GM23338 (cell line): ENCODE data around the gene FURIN. TPM values are rescaled to one million over a fixed set of nuclear protein-coding genes. Genes with fewer than 3 reads are reported as not detected.
"Not testable (repeated sequence)": the region's sequence is repeated elsewhere in the genome, so short reads cannot be mapped to it uniquely, and the experiment has no call there.

Source experiments
- ATAC-seq: fragments of 200-7000 bp; cut with Tn5 transposase; 3 replicates; pipeline ENCODE4 v1.9.1; 2020
- DNase-seq: peaks from one replicate; pipeline ENCODE4 v3.0.0-alpha.2; 2015; ENCODE audit warnings: low spot score
- H2AFZ ChIP-seq: fragments of 200-600 bp; sonication (generic); 2 replicates; pipeline ENCODE4 v1.8.0; 2016; ENCODE audit warnings: antibody characterized with exemption, mild to moderate bottlenecking, moderate library complexity
- H3F3A ChIP-seq: fragments of 200-600 bp; sonication (generic); replicated peaks from 2 replicates; pipeline ENCODE4 v1.8.0; 2017; ENCODE audit warnings: antibody characterized with exemption, mixed run types, low read depth
- H3K27ac ChIP-seq: fragments of 200-600 bp; sonication (generic); 2 replicates; pipeline ENCODE4 v1.6.1; 2016; ENCODE audit warnings: low read depth
- H3K27me3 ChIP-seq: fragments of 200-600 bp; sonication (generic); 2 replicates; pipeline ENCODE4 v1.8.0; 2016; ENCODE audit warnings: mild to moderate bottlenecking, mixed run types, moderate library complexity; ENCODE audit not compliant: insufficient read depth
- H3K36me3 ChIP-seq: fragments of 200-600 bp; sonication (generic); 2 replicates; pipeline ENCODE4 v1.8.0; 2016; ENCODE audit warnings: mild to moderate bottlenecking; ENCODE audit not compliant: insufficient read depth
- H3K4me1 ChIP-seq: fragments of 200-600 bp; sonication (generic); 2 replicates; pipeline ENCODE4 v1.8.0; 2016; ENCODE audit warnings: mild to moderate bottlenecking, moderate library complexity; ENCODE audit not compliant: insufficient read depth
- H3K4me2 ChIP-seq: fragments of 200-600 bp; sonication (generic); 2 replicates; pipeline ENCODE4 v1.7.1; 2017; ENCODE audit warnings: mixed run types
- H3K4me3 ChIP-seq: fragments of 200-600 bp; sonication (generic); 2 replicates; pipeline ENCODE4 v1.6.1; 2016; ENCODE audit warnings: mixed run types
- H3K79me2 ChIP-seq: fragments of 200-600 bp; sonication (generic); replicated peaks from 2 replicates; pipeline ENCODE4 v1.8.0; 2017; ENCODE audit warnings: mild to moderate bottlenecking; ENCODE audit not compliant: insufficient read depth
- H3K9me2 ChIP-seq: fragments of 200-600 bp; sonication (generic); 2 replicates; pipeline ENCODE4 v1.8.0; 2017; ENCODE audit not compliant: insufficient read depth
- H4K20me1 ChIP-seq: fragments of 200-600 bp; sonication (generic); replicated peaks from 2 replicates; pipeline ENCODE4 v1.8.0; 2017; ENCODE audit warnings: mild to moderate bottlenecking; ENCODE audit not compliant: insufficient read depth
- H3K27ac Mint-ChIP-seq: 2 replicates; pipeline ENCODE4 v1.8.0; 2020; ENCODE audit warnings: inconsistent platforms, mild to moderate bottlenecking, moderate library complexity, mixed read lengths
- H3K27me3 Mint-ChIP-seq: 3 replicates; pipeline ENCODE4 v1.8.0; 2022; ENCODE audit warnings: low read depth, mild to moderate bottlenecking, moderate library complexity, mixed read lengths, inconsistent platforms; ENCODE audit not compliant: insufficient read depth, poor library complexity
- H3K36me3 Mint-ChIP-seq: 3 replicates; pipeline ENCODE4 v1.8.0; 2021; ENCODE audit warnings: low read depth, mild to moderate bottlenecking, inconsistent platforms, moderate library complexity, mixed read lengths
- H3K4me1 Mint-ChIP-seq: 3 replicates; pipeline ENCODE4 v1.8.0; 2020; ENCODE audit warnings: mild to moderate bottlenecking, inconsistent platforms, mixed read lengths
- H3K4me3 Mint-ChIP-seq: 3 replicates; pipeline ENCODE4 v1.8.0; 2021; ENCODE audit warnings: moderate library complexity, mild to moderate bottlenecking, inconsistent platforms, mixed read lengths
- H3K9me3 Mint-ChIP-seq: 3 replicates; pipeline ENCODE4 v1.8.0; 2020; ENCODE audit warnings: moderate library complexity, mild to moderate bottlenecking, inconsistent platforms, mixed read lengths
- CREB1 ChIP-seq: fragments of 250-450 bp; sonication (Bioruptor Pico); IDR thresholded peaks from 2 replicates; pipeline ENCODE4 v1.5.0; 2020; ENCODE audit warnings: low read depth, mild to moderate bottlenecking, moderate library complexity
- EZH2 ChIP-seq: fragments of 200-600 bp; sonication (generic); IDR thresholded peaks from one replicate; pipeline ENCODE4 v1.8.0; 2017; ENCODE audit warnings: antibody characterized with exemption, mild to moderate bottlenecking, low read depth; ENCODE audit not compliant: unreplicated experiment
- EZH2phosphoT487 ChIP-seq: fragments of 200-600 bp; sonication (generic); IDR thresholded peaks from one replicate; pipeline ENCODE4 v1.8.1; 2018; ENCODE audit warnings: antibody characterized with exemption; ENCODE audit not compliant: unreplicated experiment
- JUNB ChIP-seq: IDR thresholded peaks from one replicate; pipeline ENCODE4 v1.6.1; 2016; ENCODE audit warnings: antibody characterized with exemption; ENCODE audit not compliant: unreplicated experiment
- ZNF114 ChIP-seq: fragments of 250-450 bp; sonication (Bioruptor Pico); IDR thresholded peaks from 2 replicates; pipeline ENCODE4 v1.5.0; 2020; ENCODE audit warnings: mild to moderate bottlenecking, moderate library complexity
- ZNF462 ChIP-seq: fragments of 250-450 bp; sonication (Bioruptor Pico); IDR thresholded peaks from 2 replicates; pipeline ENCODE4 v1.5.0; 2020; ENCODE audit warnings: mild to moderate bottlenecking, moderate library complexity
- polyA plus RNA-seq: library from polyadenylated mRNA; unstranded; fragments of >200 nt; fragmentation: Nextera tagmentation; extraction: Ambion mirVana; gene quantifications from 2 replicates; pipeline ENCODE4 v1.2.1, GENCODE V29; 2016
- total RNA-seq: library from RNA; depleted of rRNA; stranded (reverse); fragments of >200 nt; shearing (Covaris generic); gene quantifications from 2 replicates; pipeline ENCODE4 v1.2.3, GENCODE V29; 2014

The FURIN gene
- total and polyA plus RNA-seq, 2 experiments from 2014 or later = 6.3 to 20.9 TPM

- no peaks in the 10 kb centered on the region for H3K27me3 ChIP-seq
- H3K27ac ChIP-seq = no peak overlapping the region; the same call in 1 of the 2 replicates
- peaks cover 22% of the 10 kb centered on the region for H3F3A ChIP-seq
- H4K20me1 ChIP-seq = no peaks in the 10 kb centered on the region
- peaks cover 7% of the 10 kb centered on the region for H3K27me3 Mint-ChIP-seq
- no peaks in the 10 kb centered on the region for H3K9me2 ChIP-seq
- DNase-seq (no peak), ATAC-seq (no peak)
- H3K4me1 Mint-ChIP-seq = peaks cover 50% of the 10 kb centered on the region
- TF ChIP-seq EZH2 (no peak), CREB1 (CRISPR knock-in tag) (no peak), ZNF462 (no peak)
- 0 out of 2 replicates have a peak overlapping the region, but pooled peaks have one; percentile 84 for H3K4me2 ChIP-seq
- no peak overlapping the region for H3K27ac Mint-ChIP-seq
- no peaks in the 10 kb centered on the region; the same call in 1 of the 2 replicates for H3K36me3 ChIP-seq
- peaks cover 18% of the 10 kb centered on the region for H3K36me3 Mint-ChIP-seq
- no peak overlapping the region; the same call in 1 of the 2 replicates for H3K4me3 ChIP-seq
- H3K9me3 Mint-ChIP-seq = no peaks in the 10 kb centered on the region
- peaks cover 47% of the 10 kb centered on the region for H3K4me1 ChIP-seq
- peaks cover 22% of the 10 kb centered on the region for H3K79me2 ChIP-seq
- H3K4me3 Mint-ChIP-seq = peak overlapping the region; percentile 72; the same call in 2 of the 3 replicates
- H2AFZ ChIP-seq = no peak overlapping the region
Observed at GRCh38 chr15:90873488-90873997, 5.2 kb downstream of the FURIN start.

DNA sequence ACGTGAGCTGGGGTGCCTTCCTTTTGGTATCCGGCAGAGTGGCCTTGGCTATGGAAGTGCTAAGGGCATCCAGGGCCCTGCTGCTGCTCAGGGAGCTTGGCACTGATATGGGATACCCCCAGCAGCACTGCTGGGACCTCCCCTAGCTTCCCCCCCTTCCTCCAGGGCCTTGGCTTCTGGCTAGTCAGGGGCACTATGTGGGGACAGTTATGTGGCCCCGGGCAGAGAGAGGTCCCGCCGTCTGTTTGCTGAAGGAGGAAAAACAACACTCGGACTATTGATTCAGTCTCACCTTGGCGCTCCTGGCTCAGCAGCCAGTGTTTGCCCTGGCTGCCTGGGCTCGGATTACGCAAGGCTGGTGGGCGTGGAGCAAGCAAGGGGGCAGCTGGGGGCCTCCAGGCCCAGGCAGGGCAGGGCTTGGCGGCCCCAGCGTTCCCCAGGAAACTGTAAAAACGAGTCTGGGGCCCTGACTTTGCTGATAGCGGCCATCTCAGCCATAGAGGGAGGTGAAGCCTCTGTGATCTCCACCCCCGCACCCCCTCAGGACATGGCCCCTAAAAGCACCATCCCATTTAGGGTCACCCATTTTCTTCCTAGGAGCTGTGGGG is 5.7 kb downstream of the FURIN start:
- peaks cover 18% of the 10 kb centered on the region for H3K36me3 Mint-ChIP-seq
- peaks cover 41% of the 10 kb centered on the region for H3K4me1 ChIP-seq
- H3K9me2 ChIP-seq = no peaks in the 10 kb centered on the region
- peak overlapping the region; percentile 84; the same call in 1 of the 2 replicates for H3K4me2 ChIP-seq
- H4K20me1 ChIP-seq = no peaks in the 10 kb centered on the region
- no peak overlapping the region for H2AFZ ChIP-seq
- H3K27ac Mint-ChIP-seq = no peak overlapping the region
- DNase-seq (peak; percentile 57), ATAC-seq (peak; percentile 39)
- no peak overlapping the region for H3K4me3 Mint-ChIP-seq
- no peak for TF ChIP-seq EZH2phosphoT487
- no peak for TF ChIP-seq ZNF114 (CRISPR knock-in tag)
- TF ChIP-seq JUNB = no peak
- H3F3A ChIP-seq = peaks cover 17% of the 10 kb centered on the region
- peak overlapping the region; percentile 59; the same call in 1 of the 2 replicates for H3K27ac ChIP-seq
- no peaks in the 10 kb centered on the region for H3K27me3 ChIP-seq
- H3K4me3 ChIP-seq = peak overlapping the region; percentile 20; the same call in 1 of the 2 replicates
- peaks cover 6% of the 10 kb centered on the region for H3K27me3 Mint-ChIP-seq
- H3K4me1 Mint-ChIP-seq = peaks cover 45% of the 10 kb centered on the region
- no peaks in the 10 kb centered on the region for H3K9me3 Mint-ChIP-seq
- peaks cover 22% of the 10 kb centered on the region for H3K79me2 ChIP-seq
- no peaks in the 10 kb centered on the region; the same call in 1 of the 2 replicates for H3K36me3 ChIP-seq

GRCh38 chr15:90874986-90875385 is 6.6 kb downstream of the FURIN start:
- H3F3A ChIP-seq, H3K27me3 Mint-ChIP-seq, H3K4me3 ChIP-seq, H3K9me2 ChIP-seq, DNase-seq, H3K4me3 Mint-ChIP-seq, H3K36me3 ChIP-seq, H3K4me2 ChIP-seq, H3K27me3 ChIP-seq, H2AFZ ChIP-seq, H3K27ac ChIP-seq, H3K27ac Mint-ChIP-seq, ATAC-seq, H4K20me1 ChIP-seq, H3K9me3 Mint-ChIP-seq: not testable (repeated sequence)
- Mint-ChIP-seq H3K4me1 (peaks cover 36% of the 10 kb centered on the region), H3K36me3 (peaks cover 22% of the 10 kb centered on the region)
- peaks cover 32% of the 10 kb centered on the region for H3K4me1 ChIP-seq
- peaks cover 22% of the 10 kb centered on the region for H3K79me2 ChIP-seq
